Measurements from ENCODE around the gene DNAJB5. TPM values are rescaled to one million over a fixed set of nuclear protein-coding genes. Genes with fewer than 3 reads are reported as not detected.

DNAJB5 gene
- total RNA-seq, 4 donors from 2014 or later = 3.5 to 16.6 (median 6.5) TPM

GRCh38 chr9:35035851-35036701 is 46.5 kb downstream of the DNAJB5 start:
- DNase-seq = no peak
- Histone ChIP-seq H3K27ac (peak overlapping the region in 2 of 4 donors; percentile 4 to 41), H3K9me3 (no peaks in the 10 kb centered on the region), H3K4me3 (peak overlapping the region; percentile 1 to 52 (median 22)), H3K27me3 (no peaks in the 10 kb centered on the region), H3K36me3 (peaks cover 0 to 7% (median 0%) of the 10 kb centered on the region in 3 donors), H3K4me1 (peaks cover 0 to 10% (median 9%) of the 10 kb centered on the region in 3 donors)
- TF ChIP-seq, protein P1, sequence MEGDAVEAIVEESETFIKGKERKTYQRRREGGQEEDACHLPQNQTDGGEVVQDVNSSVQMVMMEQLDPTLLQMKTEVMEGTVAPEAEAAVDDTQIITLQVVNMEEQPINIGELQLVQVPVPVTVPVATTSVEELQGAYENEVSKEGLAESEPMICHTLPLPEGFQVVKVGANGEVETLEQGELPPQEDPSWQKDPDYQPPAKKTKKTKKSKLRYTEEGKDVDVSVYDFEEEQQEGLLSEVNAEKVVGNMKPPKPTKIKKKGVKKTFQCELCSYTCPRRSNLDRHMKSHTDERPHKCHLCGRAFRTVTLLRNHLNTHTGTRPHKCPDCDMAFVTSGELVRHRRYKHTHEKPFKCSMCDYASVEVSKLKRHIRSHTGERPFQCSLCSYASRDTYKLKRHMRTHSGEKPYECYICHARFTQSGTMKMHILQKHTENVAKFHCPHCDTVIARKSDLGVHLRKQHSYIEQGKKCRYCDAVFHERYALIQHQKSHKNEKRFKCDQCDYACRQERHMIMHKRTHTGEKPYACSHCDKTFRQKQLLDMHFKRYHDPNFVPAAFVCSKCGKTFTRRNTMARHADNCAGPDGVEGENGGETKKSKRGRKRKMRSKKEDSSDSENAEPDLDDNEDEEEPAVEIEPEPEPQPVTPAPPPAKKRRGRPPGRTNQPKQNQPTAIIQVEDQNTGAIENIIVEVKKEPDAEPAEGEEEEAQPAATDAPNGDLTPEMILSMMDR (IDR thresholded peaks at IDR 0.05) = no peak
- no peak for TF ChIP-seq POLR2A (IDR thresholded peaks at IDR 0.05)
- WGBS, 2 donors = 56 to 57% methylated on average over 19 to 26 of the region's 48 CpGs
- intact Hi-C loops (cut with DNase I) = no loop called here

GRCh38 chr9:35042081-35042604 is 52.6 kb downstream of the DNAJB5 start:
- Histone ChIP-seq H3K27ac (no peak overlapping the region), H3K4me1 (peaks cover 0 to 6% (median 0%) of the 10 kb centered on the region in 3 donors), H3K27me3 (no peaks in the 10 kb centered on the region), H3K4me3 (no peak overlapping the region), H3K36me3 (peaks cover 0 to 45% (median 0%) of the 10 kb centered on the region in 3 donors), H3K9me3 (no peaks in the 10 kb centered on the region)
- TF ChIP-seq, protein P1 (IDR thresholded peaks at IDR 0.05) = no peak
- no peak for TF ChIP-seq POLR2A (IDR thresholded peaks at IDR 0.05)
- no peak for DNase-seq
- WGBS, 2 donors = 100% methylated on average over 1 of the region's 3 CpGs; no CpG with 5 or more reads in 1 of the 2 donors
- intact Hi-C loops (cut with DNase I) = no loop called here

- Histone ChIP-seq H3K4me1 (peaks cover 0 to 6% (median 0%) of the 10 kb centered on the region in 3 donors), H3K4me3 (no peak overlapping the region), H3K9me3 (no peaks in the 10 kb centered on the region), H3K27me3 (no peaks in the 10 kb centered on the region), H3K36me3 (peaks cover 0 to 46% (median 0%) of the 10 kb centered on the region in 3 donors), H3K27ac (no peak overlapping the region)
- no peak for TF ChIP-seq POLR2A (IDR thresholded peaks at IDR 0.05)
- TF ChIP-seq, protein P1 (IDR thresholded peaks at IDR 0.05) = no peak
- intact Hi-C loops (cut with DNase I) = no loop called here
- no peak for DNase-seq
- 83 to 97% methylated on average over 6 of the region's 6 CpGs for WGBS, 2 donors
Observed at GRCh38 chr9:35042891-35043545, 53.5 kb downstream of the DNAJB5 start.

DNA sequence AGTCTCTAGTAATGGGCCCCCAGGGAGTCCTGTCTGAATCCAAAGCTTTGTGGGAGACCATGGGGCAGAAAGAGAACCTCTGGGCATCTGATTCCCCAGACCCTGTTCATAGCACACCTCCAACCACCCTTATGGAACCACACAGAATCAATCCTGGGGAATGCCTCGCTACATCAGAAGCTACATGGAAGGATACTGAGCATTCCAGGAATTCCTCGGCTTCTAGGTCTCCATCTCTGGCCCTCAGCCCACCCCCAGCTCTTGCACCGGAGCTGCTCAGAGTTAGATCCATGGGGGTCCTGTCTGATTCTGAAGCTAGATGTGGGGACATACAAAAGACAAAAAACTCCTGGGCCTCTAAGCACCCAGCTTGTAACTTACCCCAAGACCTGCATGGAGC is 54.5 kb downstream of the DNAJB5 start:
- H3K36me3 ChIP-seq = peaks cover 0 to 55% (median 3%) of the 10 kb centered on the region in 3 donors
- no peak overlapping the region for H3K4me3 ChIP-seq
- TF ChIP-seq, protein P1 (IDR thresholded peaks at IDR 0.05) = no peak
- TF ChIP-seq POLR2A (IDR thresholded peaks at IDR 0.05) = no peak
- H3K27ac ChIP-seq = no peak overlapping the region
- 88 to 100% methylated on average over 2 to 3 of the region's 3 CpGs for WGBS, 2 donors
- no peak for DNase-seq
- H3K4me1 ChIP-seq = peaks cover 0 to 6% (median 0%) of the 10 kb centered on the region in 3 donors
- H3K27me3 ChIP-seq = no peaks in the 10 kb centered on the region
- no peaks in the 10 kb centered on the region for H3K9me3 ChIP-seq
- intact Hi-C loops (cut with DNase I) = no loop called here

Other genes with a start within 250 kb of the DNAJB5 start
- under 1 TPM in 3 of 4 donors, not detected in 1; 0.09 to 0.57 (median 0.44) TPM for gene PHF24, start 31.5 kb upstream of the DNAJB5 start, total RNA-seq
- 100 to 1,000 TPM; 160 to 254 (median 186) TPM for gene VCP, start 82.9 kb downstream of the DNAJB5 start, total RNA-seq
- 10 to 100 TPM; 11.6 to 23.4 (median 18.8) TPM for gene FANCG, start 90.2 kb downstream of the DNAJB5 start, total RNA-seq
- 10 to 100 TPM; 10.9 to 14.1 (median 12.4) TPM for gene PIGO, start 106.8 kb downstream of the DNAJB5 start, total RNA-seq
- 100 to 1,000 TPM in 2 of 4 donors, 10 to 100 TPM in 2; 63.9 to 118 (median 106) TPM for gene STOML2, start 113.4 kb downstream of the DNAJB5 start, total RNA-seq
- gene ATOSB, start 126.1 kb downstream of the DNAJB5 start, total RNA-seq = 10 to 100 TPM; 24.4 to 57.8 (median 32.7) TPM
- 10 to 100 TPM; 20.2 to 36.8 (median 29.0) TPM for gene UNC13B, start 172.3 kb downstream of the DNAJB5 start, total RNA-seq